GM18526 (cell line): Measurements from ENCODE around the gene SLC44A3.

Experiments
- POLR2A ChIP-seq: IDR thresholded peaks from 3 replicates; pipeline ENCODE4 v1.6.1; 2011; ENCODE audit not compliant: insufficient read length; ENCODE audit errors: extremely low read depth

The SLC44A3 gene

GRCh38 chr1:94898491-94899385 lies 78.6 kb downstream of the SLC44A3 start:
- TF ChIP-seq POLR2A, result no peak

GRCh38 chr1:94899756-94900155 lies 79.6 kb downstream of the SLC44A3 start:
- TF ChIP-seq POLR2A, result no peak

DNA sequence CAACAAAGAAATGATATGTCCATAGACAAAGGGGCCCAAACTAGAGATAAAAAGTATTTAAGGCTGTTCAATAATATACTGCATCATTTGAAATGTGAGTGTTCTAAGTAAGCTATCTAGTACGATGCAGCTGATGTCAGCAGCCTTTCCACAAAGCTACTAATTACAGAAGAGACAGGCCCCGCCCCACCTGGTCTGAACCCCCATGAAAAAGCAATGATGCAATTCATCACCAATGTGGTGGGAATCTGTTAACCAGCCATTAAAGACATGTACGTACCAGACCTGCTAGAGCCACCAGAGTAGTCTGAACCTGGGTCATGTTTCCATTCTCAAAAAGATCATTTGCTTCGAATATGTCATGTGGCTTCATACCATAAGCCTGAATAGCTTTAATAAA lies 81.7 kb downstream of the SLC44A3 start:
- TF ChIP-seq POLR2A, result no peak

DNA sequence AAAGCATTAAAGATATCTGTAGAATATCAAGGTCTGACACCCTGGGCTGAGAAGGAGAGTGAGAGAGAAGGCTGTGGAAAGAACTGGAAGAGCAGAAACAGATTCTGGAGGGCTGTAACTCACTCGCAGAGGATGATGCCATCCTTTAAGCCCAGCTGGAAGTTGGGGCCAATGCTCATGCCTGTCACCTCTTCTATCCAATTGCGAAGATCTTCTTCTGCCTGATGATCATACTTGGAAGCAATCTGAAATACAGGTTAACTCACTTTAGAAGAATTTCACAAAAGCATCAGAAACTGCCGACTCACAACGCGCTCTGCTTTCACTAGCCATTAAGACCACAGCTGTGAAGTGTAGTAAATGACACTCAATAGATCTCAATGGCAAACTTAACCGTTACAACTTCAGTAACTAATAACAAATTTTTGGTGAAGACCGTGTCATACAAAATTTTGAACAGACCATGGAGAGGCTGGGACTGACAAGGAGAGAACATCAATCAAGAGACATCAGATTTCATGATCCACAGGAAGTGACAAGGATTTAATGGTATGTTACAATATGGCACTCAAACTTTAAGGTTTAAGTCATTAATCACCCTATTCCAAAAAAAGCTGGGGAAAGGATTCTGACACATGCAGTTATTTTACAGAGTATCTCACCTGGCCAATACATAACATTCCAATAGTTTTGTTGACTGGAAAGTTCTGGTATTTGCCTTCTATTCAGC lies 83.3 kb downstream of the SLC44A3 start:
- TF ChIP-seq POLR2A, result no peak

GRCh38 chr1:94905207-94905606 lies 85.0 kb downstream of the SLC44A3 start:
- no peak for TF ChIP-seq POLR2A

- no peak for TF ChIP-seq POLR2A
Measured at GRCh38 chr1:94906382-94906781, 86.2 kb downstream of the SLC44A3 start.

GRCh38 chr1:94907136-94907535 lies 87.0 kb downstream of the SLC44A3 start:
- TF ChIP-seq POLR2A, result no peak

GRCh38 chr1:94908190-94908589 lies 88.0 kb downstream of the SLC44A3 start:
- TF ChIP-seq POLR2A, result no peak

DNA sequence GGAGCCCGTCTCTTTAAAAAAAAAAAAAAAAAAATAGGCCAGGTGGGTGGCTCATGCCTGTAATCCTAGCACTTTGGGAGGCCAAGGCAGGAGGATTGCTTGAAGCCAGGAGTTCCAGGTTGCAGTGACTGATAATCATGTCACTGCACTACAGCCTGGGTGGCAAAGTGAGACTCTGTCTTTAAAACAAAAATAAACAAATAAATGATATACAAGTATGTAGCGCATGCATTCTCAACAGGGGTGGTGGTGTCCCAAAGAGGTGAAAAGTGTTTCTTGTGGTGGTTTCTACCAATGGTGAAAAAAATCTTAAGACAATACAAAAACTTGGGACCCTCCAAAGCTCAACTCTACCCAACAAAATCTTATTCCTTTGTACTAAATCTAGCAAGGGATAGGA lies 88.8 kb downstream of the SLC44A3 start:
- no peak for TF ChIP-seq POLR2A

- no peak for TF ChIP-seq POLR2A
Measured at GRCh38 chr1:94909486-94909885, 89.3 kb downstream of the SLC44A3 start.

DNA sequence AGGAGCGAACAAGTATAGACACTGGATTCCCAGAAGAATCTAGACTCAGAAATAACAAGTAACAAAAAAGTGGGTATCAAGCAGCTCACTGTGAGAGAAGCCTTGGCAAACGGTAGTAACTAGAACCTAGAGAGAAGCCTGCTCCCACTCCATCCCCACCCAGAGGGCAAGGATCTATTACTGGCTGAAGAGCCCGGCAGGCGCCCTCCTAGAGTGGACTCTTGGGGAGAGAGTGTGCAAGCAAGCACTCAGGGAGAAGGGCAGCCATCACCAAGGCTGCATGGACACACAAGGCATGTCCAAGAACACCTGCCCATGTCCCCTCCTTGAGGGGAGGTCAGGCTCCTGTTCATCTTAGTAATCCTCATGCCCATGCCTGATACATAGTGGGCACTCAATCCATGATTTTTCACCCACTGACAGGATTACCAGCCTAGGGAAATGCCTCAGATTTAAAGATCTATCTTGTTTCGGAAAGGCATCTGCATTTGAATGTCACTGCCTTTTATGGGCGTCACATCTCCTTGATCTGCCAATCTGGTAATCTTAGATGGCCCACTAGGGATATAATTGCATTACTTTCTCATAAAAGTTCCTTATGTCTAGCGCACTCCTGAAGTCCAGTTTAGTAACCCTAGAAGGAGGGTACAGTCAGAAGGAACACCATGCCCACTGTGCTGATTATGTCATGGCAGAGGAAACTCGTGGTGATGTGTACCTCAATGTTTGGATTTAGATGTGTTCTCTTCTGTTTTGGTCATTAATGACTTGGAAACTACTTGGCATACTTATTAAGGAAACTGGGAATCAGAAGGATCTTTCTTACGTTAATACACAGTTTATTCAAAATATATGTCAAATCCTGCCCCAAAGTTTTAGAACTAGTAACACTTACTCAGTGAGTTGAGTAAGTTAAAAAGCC lies 92.4 kb downstream of the SLC44A3 start:
- TF ChIP-seq POLR2A, result no peak

GRCh38 chr1:94917251-94917650 lies 97.1 kb downstream of the SLC44A3 start:
- TF ChIP-seq POLR2A, result no peak

DNA sequence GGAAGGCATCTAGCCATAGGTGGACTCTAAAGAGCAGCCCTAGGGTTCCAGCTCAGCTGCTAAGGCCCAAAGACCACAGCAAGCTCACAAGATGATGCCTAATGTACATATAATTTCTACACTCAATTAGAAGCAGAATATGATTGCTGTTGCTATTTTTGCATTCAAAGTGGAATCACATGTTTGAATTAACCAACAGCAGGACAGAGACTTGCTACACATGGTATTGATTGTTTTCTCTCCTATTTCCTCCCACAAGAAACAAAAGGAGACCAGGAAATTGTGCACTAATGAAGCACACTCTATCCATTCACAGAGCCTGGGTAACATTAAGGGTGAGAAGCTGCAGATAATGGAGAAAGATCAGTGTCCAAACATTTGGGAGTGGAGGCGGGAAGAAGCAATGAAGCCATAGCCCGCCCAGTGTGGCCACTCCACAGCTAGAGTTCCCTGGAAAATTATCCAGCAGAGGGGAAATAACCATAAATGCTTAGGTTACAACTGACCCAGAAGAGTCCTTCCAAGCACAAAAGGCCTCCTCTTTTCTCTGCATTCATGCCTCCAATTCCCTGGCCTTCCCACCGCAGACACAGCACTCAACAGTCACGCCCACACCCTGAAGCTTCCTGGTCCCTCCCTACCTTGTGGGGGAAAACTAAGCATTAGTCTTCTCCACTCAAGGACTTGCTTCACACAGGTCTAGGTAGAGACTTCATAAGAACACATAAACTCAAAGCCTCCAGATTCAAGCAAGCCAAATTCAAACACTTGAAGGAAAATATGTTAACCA lies 99.3 kb downstream of the SLC44A3 start:
- TF ChIP-seq POLR2A, result no peak

DNA sequence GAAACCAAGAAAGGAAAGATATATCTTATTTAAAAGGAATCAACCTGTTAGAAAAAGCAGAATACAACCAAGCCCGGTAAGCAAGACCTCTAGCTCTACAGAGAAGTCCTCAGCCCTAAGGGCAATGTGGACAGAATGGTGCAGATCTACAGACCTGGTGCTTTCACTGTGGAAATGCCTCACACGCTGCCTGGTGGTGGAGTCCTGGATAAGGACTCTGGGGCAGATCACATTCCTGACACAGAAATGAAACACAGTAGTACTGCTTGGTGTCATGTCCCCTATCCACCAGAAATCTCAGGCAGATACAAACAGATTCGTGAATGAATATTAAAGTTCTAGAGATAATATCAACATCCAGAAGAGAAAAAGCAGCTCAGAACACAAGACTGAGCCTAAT lies 99.9 kb downstream of the SLC44A3 start:
- TF ChIP-seq POLR2A, result no peak
